Astrocyte of the spinal cord (primary cell): ENCODE data around the gene PLK5.
"Not testable (repeated sequence)": the region's sequence is repeated elsewhere in the genome, so short reads cannot be mapped to it uniquely, and the experiment has no call there.

Source experiments
- DNase-seq: peaks from one replicate; pipeline ENCODE4 v3.0.0; 2011; ENCODE audit warnings: low read depth, low spot score
- H3K4me3 ChIP-seq: 2 replicates; pipeline ENCODE4 v1.5.1; 2011; ENCODE audit warnings: low read depth, mild to moderate bottlenecking, low read length, moderate library complexity
- CTCF ChIP-seq: IDR thresholded peaks from 2 replicates; pipeline ENCODE4 v1.5.1; 2012; ENCODE audit warnings: low read depth, mild to moderate bottlenecking, low read length, inconsistent platforms
- in situ Hi-C: cut with HindIII; loops from 2 replicates; pipeline ENCODE4 v1.10.0; 2017; ENCODE audit warnings: low sequenced_read_pairs

Gene PLK5

GRCh38 chr19:1527650-1528309, 3.9 kb downstream of the PLK5 start:
- in situ Hi-C loops, result no loop called here
- TF ChIP-seq CTCF, result no peak
- DNase-seq, result no peak
- H3K4me3 ChIP-seq, result no peak overlapping the region

- in situ Hi-C loops, result no loop called here
- TF ChIP-seq CTCF, result no peak
- H3K4me3 ChIP-seq, result no peak overlapping the region
- no peak for DNase-seq
Observed at GRCh38 chr19:1528596-1529429, 4.9 kb downstream of the PLK5 start.

GRCh38 chr19:1529430-1529816, 5.5 kb downstream of the PLK5 start:
- no peak for DNase-seq
- TF ChIP-seq CTCF, result no peak
- in situ Hi-C loops, result no loop called here
- no peak overlapping the region for H3K4me3 ChIP-seq

- in situ Hi-C loops, DNase-seq, H3K4me3 ChIP-seq: not testable (repeated sequence)
Observed at GRCh38 chr19:1530856-1531255, 7.0 kb downstream of the PLK5 start.

GRCh38 chr19:1531587-1531986, 7.7 kb downstream of the PLK5 start:
- H3K4me3 ChIP-seq, result no peak overlapping the region
- in situ Hi-C loops, result no loop called here
- no peak for TF ChIP-seq CTCF

GRCh38 chr19:1532003-1532402, 8.1 kb downstream of the PLK5 start:
- in situ Hi-C loops, result no loop called here
- H3K4me3 ChIP-seq, result no peak overlapping the region
- DNase-seq, result no peak
- TF ChIP-seq CTCF, result no peak

More at GRCh38 chr19:1531587-1531986, 7.7 kb downstream of the PLK5 start:
- DNase-seq, result no peak

GRCh38 chr19:1533510-1534150, 9.8 kb downstream of the PLK5 start:
- H3K4me3 ChIP-seq, result no peak overlapping the region
- DNase-seq, result no peak
- in situ Hi-C loops, result no loop called here
- TF ChIP-seq CTCF, result no peak
